Esophagus muscularis mucosa (tissue), 3 donors: ENCODE data around the gene CDY2A.
"Not testable (repeated sequence)": the region's sequence is repeated elsewhere in the genome, so short reads cannot be mapped to it uniquely, and the experiment has no call there.

Experiments
- CTCF ChIP-seq, 3 experiments: fragments of 200-600 bp in 2 of 3; fragments of 450-650 bp in 1 of 3; sonication (generic) in 2 of 3; IDR thresholded peaks; one replicate each; pipeline ENCODE4 v1.5.1; 2017 to 2019; ENCODE audit warnings: antibody characterized with exemption in 3 of 3, mild to moderate bottlenecking in 2 of 3, moderate library complexity in 1 of 3
- POLR2A ChIP-seq: fragments of 450-650 bp; IDR thresholded peaks from one replicate; pipeline ENCODE4 v1.6.1; 2017; ENCODE audit warnings: antibody characterized with exemption, moderate library complexity, mild to moderate bottlenecking, low read depth

GRCh38 chrY:18034100-18034814, 8.7 kb downstream of the CDY2A start:
- not testable (repeated sequence) for TF ChIP-seq CTCF (IDR thresholded peaks at IDR 0.05); POLR2A
